Right atrium auricular region (tissue), 2 donors: Measurements from ENCODE around the gene AIG1. TPM values are rescaled to one million over a fixed set of nuclear protein-coding genes. Genes with fewer than 3 reads are reported as not detected.

Source experiments
- DNase-seq: peaks from one replicate; pipeline ENCODE4 v3.0.0-alpha.2; 2019; ENCODE audit warnings: low spot score
- H3K27ac ChIP-seq, 2 donors: fragments of 200-600 bp; sonication (generic); 1 replicate in 1 of 2; 2 replicates in 1 of 2; pipeline ENCODE4 v1.5.1; 2016 to 2019
- H3K27me3 ChIP-seq, 2 donors: fragments of 200-600 bp; sonication (generic); one replicate each; pipeline versions ENCODE4 v1.5.1 to v1.6.0; 2017 to 2019
- H3K36me3 ChIP-seq: fragments of 200-600 bp; sonication (generic); one replicate; pipeline ENCODE4 v1.5.1; 2016
- H3K4me1 ChIP-seq, 2 donors: fragments of 200-600 bp; sonication (generic); one replicate each; pipeline versions ENCODE4 v1.5.1 to v1.6.0; 2017 to 2019
- H3K4me3 ChIP-seq, 2 donors: fragments of 200-600 bp; sonication (generic); 1 replicate in 1 of 2; 2 replicates in 1 of 2; pipeline ENCODE4 v1.5.1; 2017 to 2019; ENCODE audit warnings: mild to moderate bottlenecking in 1 of 2, moderate library complexity in 1 of 2
- H3K9me3 ChIP-seq, 2 donors: fragments of 200-600 bp; sonication (generic); one replicate each; pipeline ENCODE4 v1.5.1; 2019
- CTCF ChIP-seq, 2 donors: fragments of 200-600 bp; sonication (generic); IDR thresholded peaks; one replicate each; pipeline ENCODE4 v1.5.1; 2019; ENCODE audit warnings: antibody characterized with exemption in 2 of 2
- total RNA-seq, 2 donors: library from RNA; depleted of rRNA; stranded (reverse); fragments of >200 nt; gene quantifications; one replicate each; pipeline ENCODE4 v1.1.0, GENCODE V29; 2016

AIG1 gene
- total RNA-seq, 2 donors from 2014 or later: 28.6 to 62.6 TPM

GRCh38 chr6:143225929-143226328 lies 165.2 kb downstream of the AIG1 start:
- no peak for TF ChIP-seq CTCF (IDR thresholded peaks at IDR 0.05)

GRCh38 chr6:143227675-143228074 lies 167.0 kb downstream of the AIG1 start:
- Histone ChIP-seq H3K9me3 (no peaks in the 10 kb centered on the region), H3K4me3 (no peak overlapping the region), H3K4me1 (peaks cover 0 to 17% of the 10 kb centered on the region in 2 donors), H3K27ac (no peak overlapping the region), H3K36me3 (no peaks in the 10 kb centered on the region), H3K27me3 (no peaks in the 10 kb centered on the region)
- DNase-seq: no peak
- no peak for TF ChIP-seq CTCF (IDR thresholded peaks at IDR 0.05)

More at GRCh38 chr6:143225929-143226328, 165.2 kb downstream of the AIG1 start:
- H3K4me3 ChIP-seq: no peak overlapping the region
- H3K27me3 ChIP-seq: no peaks in the 10 kb centered on the region
- no peaks in the 10 kb centered on the region for H3K9me3 ChIP-seq
- H3K36me3 ChIP-seq: no peaks in the 10 kb centered on the region
- no peak for DNase-seq
- peaks cover 0 to 34% of the 10 kb centered on the region in 2 donors for H3K4me1 ChIP-seq
- no peak overlapping the region for H3K27ac ChIP-seq

GRCh38 chr6:143229400-143229799 lies 168.7 kb downstream of the AIG1 start:
- no peaks in the 10 kb centered on the region for H3K36me3 ChIP-seq
- no peak overlapping the region for H3K4me3 ChIP-seq
- H3K4me1 ChIP-seq: no peaks in the 10 kb centered on the region
- no peaks in the 10 kb centered on the region for H3K27me3 ChIP-seq
- no peak for DNase-seq
- no peak for TF ChIP-seq CTCF (IDR thresholded peaks at IDR 0.05)
- H3K9me3 ChIP-seq: no peaks in the 10 kb centered on the region
- no peak overlapping the region for H3K27ac ChIP-seq

- H3K36me3 ChIP-seq: no peaks in the 10 kb centered on the region
- no peaks in the 10 kb centered on the region for H3K9me3 ChIP-seq
- TF ChIP-seq CTCF (IDR thresholded peaks at IDR 0.05): peak in 1 of 2 donors; percentile 57
- DNase-seq: no peak
- no peaks in the 10 kb centered on the region for H3K4me1 ChIP-seq
- no peak overlapping the region for H3K4me3 ChIP-seq
- H3K27me3 ChIP-seq: no peaks in the 10 kb centered on the region
- H3K27ac ChIP-seq: no peak overlapping the region
These were observed 172.2 kb downstream of the AIG1 start for GRCh38 chr6:143232849-143233248.

GRCh38 chr6:143233554-143234285 lies 173.0 kb downstream of the AIG1 start:
- Histone ChIP-seq H3K27ac (no peak overlapping the region), H3K4me3 (no peak overlapping the region), H3K36me3 (no peaks in the 10 kb centered on the region), H3K27me3 (no peaks in the 10 kb centered on the region), H3K9me3 (no peaks in the 10 kb centered on the region), H3K4me1 (no peaks in the 10 kb centered on the region)
- no peak for TF ChIP-seq CTCF (IDR thresholded peaks at IDR 0.05)
- DNase-seq: no peak

GRCh38 chr6:143234734-143235133 lies 174.0 kb downstream of the AIG1 start:
- no peaks in the 10 kb centered on the region for H3K36me3 ChIP-seq
- H3K27ac ChIP-seq: no peak overlapping the region
- no peaks in the 10 kb centered on the region for H3K27me3 ChIP-seq
- no peaks in the 10 kb centered on the region for H3K4me1 ChIP-seq
- TF ChIP-seq CTCF (IDR thresholded peaks at IDR 0.05): no peak
- no peaks in the 10 kb centered on the region for H3K9me3 ChIP-seq
- H3K4me3 ChIP-seq: no peak overlapping the region
- no peak for DNase-seq
